H9 (cell line): ENCODE data around the gene RAB3IP. TPM values are rescaled to one million over a fixed set of nuclear protein-coding genes. Genes with fewer than 3 reads are reported as not detected.
A peak's percentile ranks its signal among the peaks of the same experiment; 100 is the strongest.

Experiments used
- DNase-seq: peaks from one replicate; pipeline ENCODE4 v3.0.0-alpha.2; 2017
- H2AFZ ChIP-seq: one replicate; pipeline ENCODE4 v1.6.1; 2013; ENCODE audit warnings: mild to moderate bottlenecking, low read length, control low read depth, moderate library complexity
- H2AK5ac ChIP-seq: 2 replicates; pipeline ENCODE4 v1.6.1; 2013; ENCODE audit warnings: low read length, control low read depth, mixed read lengths; ENCODE audit not compliant: insufficient read length
- H2BK120ac ChIP-seq: one replicate; pipeline ENCODE4 v1.6.1; 2013; ENCODE audit warnings: low read depth, mild to moderate bottlenecking, low read length, control low read depth, inconsistent platforms; ENCODE audit not compliant: poor library complexity, severe bottlenecking
- H2BK12ac ChIP-seq: 2 replicates; pipeline ENCODE4 v1.6.1; 2013; ENCODE audit warnings: low read length, control low read depth, mixed read lengths, low read depth; ENCODE audit not compliant: insufficient read length
- H2BK15ac ChIP-seq: 2 replicates; pipeline ENCODE4 v1.6.1; 2013; ENCODE audit warnings: low read depth, low read length, control low read depth
- H2BK20ac ChIP-seq: one replicate; pipeline ENCODE4 v1.6.1; 2013; ENCODE audit warnings: low read depth, mild to moderate bottlenecking, low read length, control low read depth, inconsistent platforms; ENCODE audit not compliant: poor library complexity, severe bottlenecking
- H2BK5ac ChIP-seq: 2 replicates; pipeline ENCODE4 v1.6.1; 2013; ENCODE audit warnings: low read length, control low read depth, mixed read lengths; ENCODE audit not compliant: insufficient read length
- H3K14ac ChIP-seq: 2 replicates; pipeline ENCODE4 v1.6.1; 2013; ENCODE audit warnings: low read length, control low read depth; ENCODE audit not compliant: insufficient read depth
- H3K18ac ChIP-seq: 2 replicates; pipeline ENCODE4 v1.6.1; 2013; ENCODE audit warnings: low read depth, mild to moderate bottlenecking, mixed read lengths, low read length, control low read depth; ENCODE audit not compliant: insufficient read length
- H3K23ac ChIP-seq: 2 replicates; pipeline ENCODE4 v1.6.1; 2013; ENCODE audit warnings: low read length, control low read depth, mixed read lengths, low read depth; ENCODE audit not compliant: insufficient read length
- H3K23me2 ChIP-seq: 2 replicates; pipeline ENCODE4 v1.6.1; 2013; ENCODE audit warnings: low read depth, mild to moderate bottlenecking, mixed read lengths, low read length, control low read depth; ENCODE audit not compliant: insufficient read length, poor library complexity, severe bottlenecking
- H3K27ac ChIP-seq: 2 replicates; pipeline ENCODE4 v1.5.1; 2013; ENCODE audit warnings: low read length, control low read depth, mixed read lengths, low read depth; ENCODE audit not compliant: insufficient read length
- H3K27me3 ChIP-seq: 2 replicates; pipeline ENCODE4 v1.6.1; 2013; ENCODE audit warnings: low read length, control low read depth, inconsistent platforms; ENCODE audit not compliant: insufficient read depth
- H3K4ac ChIP-seq: 2 replicates; pipeline ENCODE4 v1.6.1; 2013; ENCODE audit warnings: low read depth, mild to moderate bottlenecking, control low read depth, inconsistent platforms, low read length, moderate library complexity
- H3K4me1 ChIP-seq: 2 replicates; pipeline ENCODE4 v1.6.1; 2013; ENCODE audit warnings: low read length, control low read depth, inconsistent platforms; ENCODE audit not compliant: insufficient read depth
- H3K4me2 ChIP-seq: 2 replicates; pipeline ENCODE4 v1.6.1; 2013; ENCODE audit warnings: low read length, control low read depth, mixed read lengths; ENCODE audit not compliant: insufficient read length, insufficient read depth
- H3K56ac ChIP-seq: 2 replicates; pipeline ENCODE4 v1.6.1; 2013; ENCODE audit warnings: low read depth, mild to moderate bottlenecking, mixed read lengths, low read length, control low read depth; ENCODE audit not compliant: insufficient read length
- H3K79me1 ChIP-seq: 2 replicates; pipeline ENCODE4 v1.6.1; 2013; ENCODE audit warnings: low read depth, mild to moderate bottlenecking, moderate library complexity, low read length, control low read depth, inconsistent platforms; ENCODE audit not compliant: insufficient read depth, poor library complexity, severe bottlenecking
- H3K79me2 ChIP-seq: 2 replicates; pipeline ENCODE4 v1.6.1; 2013; ENCODE audit warnings: low read length, control low read depth, inconsistent platforms; ENCODE audit not compliant: insufficient read depth
- H3K9ac ChIP-seq: 2 replicates; pipeline ENCODE4 v1.6.1; 2013; ENCODE audit warnings: low read length, control low read depth, mixed read lengths; ENCODE audit not compliant: insufficient read length; ENCODE audit errors: extremely low read depth
- H3K9me3 ChIP-seq: one replicate; pipeline ENCODE4 v1.6.1; 2013; ENCODE audit warnings: low read depth, low read length, inconsistent platforms; ENCODE audit not compliant: control insufficient read depth
- H3T11ph ChIP-seq: one replicate; pipeline ENCODE4 v1.6.1; 2013; ENCODE audit warnings: mild to moderate bottlenecking, low read length, control low read depth, inconsistent platforms
- H4K20me1 ChIP-seq: one replicate; pipeline ENCODE4 v1.6.1; 2013; ENCODE audit not compliant: control insufficient read depth, insufficient read length, insufficient read depth
- H4K5ac ChIP-seq: 2 replicates; pipeline ENCODE4 v1.6.1; 2013; ENCODE audit warnings: low read depth, mild to moderate bottlenecking, mixed read lengths, low read length, control low read depth; ENCODE audit not compliant: insufficient read length
- H4K8ac ChIP-seq: replicated peaks from 2 replicates; pipeline ENCODE4 v1.6.1; 2013; ENCODE audit warnings: low read length, control low read depth, mixed read lengths, low read depth; ENCODE audit not compliant: insufficient read length
- H4K91ac ChIP-seq: 2 replicates; pipeline ENCODE4 v1.6.1; 2013; ENCODE audit warnings: low read depth, mild to moderate bottlenecking, moderate library complexity, mixed read lengths, low read length, control low read depth; ENCODE audit not compliant: insufficient read length
- H3K27ac Mint-ChIP-seq, 3 experiments: 2 replicates in 2 of 3; 3 replicates in 1 of 3; pipeline ENCODE4 v1.8.0; 2020 to 2021; ENCODE audit warnings: mixed read lengths in 3 of 3, mild to moderate bottlenecking in 1 of 3, moderate library complexity in 1 of 3
- H3K27me3 Mint-ChIP-seq: 2 replicates; pipeline ENCODE4 v1.8.0; 2021; ENCODE audit warnings: low read depth, mild to moderate bottlenecking, moderate library complexity, mixed read lengths
- H3K36me3 Mint-ChIP-seq, 3 experiments: 2 replicates in 2 of 3; 3 replicates in 1 of 3; pipeline ENCODE4 v1.8.0; 2020 to 2021; ENCODE audit warnings: low read depth in 3 of 3, mixed read lengths in 3 of 3; ENCODE audit not compliant: insufficient read depth in 1 of 3
- H3K4me1 Mint-ChIP-seq, 2 experiments: 2 replicates each; pipeline ENCODE4 v1.8.0; 2020; ENCODE audit warnings: mixed read lengths in 2 of 2
- H3K4me3 Mint-ChIP-seq, 2 experiments: 2 replicates in 1 of 2; 3 replicates in 1 of 2; pipeline ENCODE4 v1.8.0; 2020 to 2021; ENCODE audit warnings: mild to moderate bottlenecking in 2 of 2, mixed read lengths in 2 of 2, moderate library complexity in 1 of 2
- H3K9me3 Mint-ChIP-seq, 2 experiments: 2 replicates in 1 of 2; 3 replicates in 1 of 2; pipeline ENCODE4 v1.8.0; 2020; ENCODE audit warnings: mild to moderate bottlenecking in 2 of 2, mixed read lengths in 2 of 2, moderate library complexity in 1 of 2
- WGBS: extraction: QIAGEN DNeasy Blood & Tissue Kit; methylation state at CpG from one replicate; pipeline ENCODE4 v1.1.7; 2013; ENCODE audit warnings: missing lambda C conversion rate, low lambda C conversion rate, mixed read lengths; ENCODE audit not compliant: insufficient read length; ENCODE audit errors: extremely low coverage; 5-methylcytosine and 5-hydroxymethylcytosine counted together
- total RNA-seq: library from RNA; stranded (reverse); gene quantifications from 2 replicates; pipeline ENCODE4 v1.2.1, GENCODE V29; 2021
- TF ChIP-seq, protein P1 (sequence below): fragments of 200-600 bp; sonication (generic); conservative IDR thresholded peaks from 3 replicates; pipeline ENCODE4 v1.8.0; 2021; ENCODE audit warnings: antibody characterized with exemption, mild to moderate bottlenecking

Gene RAB3IP
- total RNA-seq, 1 experiment from 2014 or later = 45.5 TPM

DNA sequence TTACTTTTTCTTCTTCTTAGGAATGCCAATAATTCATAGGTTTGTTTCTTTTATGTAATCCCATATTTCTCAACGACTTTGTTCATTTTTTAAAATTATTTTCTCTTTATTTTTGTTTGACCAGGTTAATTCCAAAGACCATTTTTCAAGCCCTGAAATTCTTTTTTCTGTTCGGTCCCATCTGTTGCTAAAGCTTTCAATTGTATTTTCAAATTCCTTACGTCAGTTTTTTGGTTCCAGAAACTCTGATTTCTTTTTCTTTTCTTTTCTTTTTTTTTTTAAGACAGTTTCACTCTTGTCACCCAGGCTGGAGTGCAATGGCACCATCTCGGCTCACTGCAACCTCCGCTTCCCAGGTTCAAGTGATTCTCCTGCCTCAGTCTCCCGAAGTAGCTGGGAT, 27.6 kb downstream of the RAB3IP start:
- no peak overlapping the region for H4K91ac ChIP-seq
- no peaks in the 10 kb centered on the region for H3K79me1 ChIP-seq
- Mint-ChIP-seq H3K4me1 (peaks cover 0 to 5% of the 10 kb centered on the region in 2 experiments; a peak in 2 of 4 replicates), H3K27ac (peak overlapping the region in 1 of 3 experiments; percentile 70; a peak in 1 of 7 replicates), H3K9me3 (peaks cover 66 to 73% of the 10 kb centered on the region in 2 experiments), H3K36me3 (peaks cover 69 to 90% (median 88%) of the 10 kb centered on the region in 3 experiments), H3K4me3 (no peak overlapping the region; a peak in 1 of 5 replicates), H3K27me3 (no peaks in the 10 kb centered on the region)
- H4K5ac ChIP-seq = no peak overlapping the region
- no CpG with 5 or more reads among the region's 6 CpGs for WGBS
- H2BK120ac ChIP-seq = no peak overlapping the region
- H3K18ac ChIP-seq = no peak overlapping the region
- no peaks in the 10 kb centered on the region for H3K23me2 ChIP-seq
- no peak overlapping the region for H3K56ac ChIP-seq
- TF ChIP-seq, protein P1, sequence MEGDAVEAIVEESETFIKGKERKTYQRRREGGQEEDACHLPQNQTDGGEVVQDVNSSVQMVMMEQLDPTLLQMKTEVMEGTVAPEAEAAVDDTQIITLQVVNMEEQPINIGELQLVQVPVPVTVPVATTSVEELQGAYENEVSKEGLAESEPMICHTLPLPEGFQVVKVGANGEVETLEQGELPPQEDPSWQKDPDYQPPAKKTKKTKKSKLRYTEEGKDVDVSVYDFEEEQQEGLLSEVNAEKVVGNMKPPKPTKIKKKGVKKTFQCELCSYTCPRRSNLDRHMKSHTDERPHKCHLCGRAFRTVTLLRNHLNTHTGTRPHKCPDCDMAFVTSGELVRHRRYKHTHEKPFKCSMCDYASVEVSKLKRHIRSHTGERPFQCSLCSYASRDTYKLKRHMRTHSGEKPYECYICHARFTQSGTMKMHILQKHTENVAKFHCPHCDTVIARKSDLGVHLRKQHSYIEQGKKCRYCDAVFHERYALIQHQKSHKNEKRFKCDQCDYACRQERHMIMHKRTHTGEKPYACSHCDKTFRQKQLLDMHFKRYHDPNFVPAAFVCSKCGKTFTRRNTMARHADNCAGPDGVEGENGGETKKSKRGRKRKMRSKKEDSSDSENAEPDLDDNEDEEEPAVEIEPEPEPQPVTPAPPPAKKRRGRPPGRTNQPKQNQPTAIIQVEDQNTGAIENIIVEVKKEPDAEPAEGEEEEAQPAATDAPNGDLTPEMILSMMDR = no peak
- H3K27ac ChIP-seq = no peak overlapping the region
- H4K20me1 ChIP-seq = no peaks in the 10 kb centered on the region
- H3K14ac ChIP-seq = no peak overlapping the region
- no peaks in the 10 kb centered on the region for H3K27me3 ChIP-seq
- no peak overlapping the region for H2AFZ ChIP-seq
- DNase-seq = no peak
- no peak overlapping the region for H3K4me2 ChIP-seq
- no peak overlapping the region for H3T11ph ChIP-seq
- no peak overlapping the region for H2BK20ac ChIP-seq
- H4K8ac ChIP-seq = no peak overlapping the region
- no peak overlapping the region for H3K9ac ChIP-seq
- H2BK15ac ChIP-seq = no peak overlapping the region
- H3K79me2 ChIP-seq = no peaks in the 10 kb centered on the region; the same call in 1 of the 2 replicates
- no peaks in the 10 kb centered on the region for H3K4me1 ChIP-seq
- H2BK12ac ChIP-seq = no peak overlapping the region
- no peak overlapping the region for H2AK5ac ChIP-seq
- no peak overlapping the region for H3K4ac ChIP-seq
- no peak overlapping the region for H2BK5ac ChIP-seq
- H3K23ac ChIP-seq = no peak overlapping the region
- peaks cover 20% of the 10 kb centered on the region for H3K9me3 ChIP-seq
